Measurements from ENCODE around the gene AP1M1. TPM values are rescaled to one million over a fixed set of nuclear protein-coding genes. Genes with fewer than 3 reads are reported as not detected.

Gene AP1M1
- total RNA-seq, 4 donors from 2014 or later: 68.2 to 119 (median 73.5) TPM

DNA sequence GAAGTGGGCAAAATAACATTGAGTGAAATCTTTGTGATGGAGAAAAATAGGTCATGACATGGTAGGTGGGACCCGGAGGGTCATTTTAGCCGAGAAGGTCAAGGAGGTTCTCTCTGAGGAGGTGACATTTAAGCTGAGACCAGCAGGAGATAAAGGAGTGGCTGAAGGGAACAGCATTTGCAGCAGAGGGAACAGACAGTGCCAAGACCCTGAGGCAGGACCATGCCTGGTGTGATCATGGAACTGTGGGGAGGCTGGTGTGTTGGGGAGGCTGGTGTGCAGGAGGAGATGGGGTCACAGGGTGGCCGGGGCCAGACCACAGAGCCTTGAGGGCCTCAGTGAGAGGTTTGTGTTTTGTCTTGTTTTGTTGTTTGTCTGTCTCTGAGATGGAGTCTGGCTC lies 67.5 kb downstream of the AP1M1 start:
- H3K4me1 ChIP-seq: no peaks in the 10 kb centered on the region
- H3K27ac ChIP-seq: no peak overlapping the region
- no peaks in the 10 kb centered on the region for H3K9me3 ChIP-seq
- TF ChIP-seq, protein P1, sequence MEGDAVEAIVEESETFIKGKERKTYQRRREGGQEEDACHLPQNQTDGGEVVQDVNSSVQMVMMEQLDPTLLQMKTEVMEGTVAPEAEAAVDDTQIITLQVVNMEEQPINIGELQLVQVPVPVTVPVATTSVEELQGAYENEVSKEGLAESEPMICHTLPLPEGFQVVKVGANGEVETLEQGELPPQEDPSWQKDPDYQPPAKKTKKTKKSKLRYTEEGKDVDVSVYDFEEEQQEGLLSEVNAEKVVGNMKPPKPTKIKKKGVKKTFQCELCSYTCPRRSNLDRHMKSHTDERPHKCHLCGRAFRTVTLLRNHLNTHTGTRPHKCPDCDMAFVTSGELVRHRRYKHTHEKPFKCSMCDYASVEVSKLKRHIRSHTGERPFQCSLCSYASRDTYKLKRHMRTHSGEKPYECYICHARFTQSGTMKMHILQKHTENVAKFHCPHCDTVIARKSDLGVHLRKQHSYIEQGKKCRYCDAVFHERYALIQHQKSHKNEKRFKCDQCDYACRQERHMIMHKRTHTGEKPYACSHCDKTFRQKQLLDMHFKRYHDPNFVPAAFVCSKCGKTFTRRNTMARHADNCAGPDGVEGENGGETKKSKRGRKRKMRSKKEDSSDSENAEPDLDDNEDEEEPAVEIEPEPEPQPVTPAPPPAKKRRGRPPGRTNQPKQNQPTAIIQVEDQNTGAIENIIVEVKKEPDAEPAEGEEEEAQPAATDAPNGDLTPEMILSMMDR (IDR thresholded peaks at IDR 0.05 in 4 of 5, conservative IDR thresholded peaks at IDR 0.05 in 1 of 5): no peak
- TF ChIP-seq POLR2A (IDR thresholded peaks at IDR 0.05): no peak
- intact Hi-C loops (cut with DNase I; ENCODE audit: low total_unique reads) (no loop called here), in situ Hi-C loops (cut with MboI; ENCODE audit: low sequenced_read_pairs in 4 of 4) (no loop called here)
- H3K36me3 ChIP-seq: no peaks in the 10 kb centered on the region
- H3K27me3 ChIP-seq: no peaks in the 10 kb centered on the region
- no peak for ATAC-seq
- no peak overlapping the region for H3K4me3 ChIP-seq
- no peak for DNase-seq

DNA sequence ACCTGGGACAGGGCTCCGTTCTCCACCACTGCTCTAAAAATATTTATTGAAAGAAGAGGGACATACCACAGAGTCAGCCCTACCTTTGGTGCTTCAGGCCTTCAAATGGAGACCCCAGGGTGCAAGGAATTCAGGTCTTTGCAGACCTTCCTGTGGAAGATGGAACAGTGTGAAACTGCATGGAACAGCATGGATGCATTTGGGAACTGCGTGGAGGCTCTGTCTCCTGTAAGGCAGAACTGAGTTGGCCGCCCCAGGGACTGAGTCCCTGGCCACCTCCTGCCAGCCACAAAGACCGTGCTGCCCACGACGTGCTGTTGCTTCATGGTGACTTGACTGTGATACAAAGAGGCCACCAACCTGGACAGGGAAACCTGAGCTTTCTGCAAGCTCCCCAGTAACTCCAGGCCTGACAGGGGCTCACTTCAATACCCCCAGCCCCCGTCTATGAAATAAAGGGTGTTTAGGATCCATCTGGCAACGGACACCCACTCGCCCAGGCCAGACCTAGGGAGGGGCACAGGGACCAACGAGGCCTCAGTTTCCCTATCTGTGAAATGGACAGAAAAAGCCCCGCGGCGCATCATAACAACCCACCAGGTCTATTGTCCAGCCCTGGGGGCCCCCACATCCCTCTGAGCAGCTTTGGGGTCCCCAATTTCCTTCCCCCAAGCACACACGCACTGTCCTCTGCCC lies 68.3 kb downstream of the AP1M1 start:
- Histone ChIP-seq H3K27me3 (no peaks in the 10 kb centered on the region), H3K4me3 (no peak overlapping the region), H3K4me1 (no peaks in the 10 kb centered on the region), H3K27ac (no peak overlapping the region), H3K36me3 (no peaks in the 10 kb centered on the region), H3K9me3 (no peaks in the 10 kb centered on the region)
- intact Hi-C loops (cut with DNase I; ENCODE audit: low total_unique reads): no loop called here
- ATAC-seq (no peak), DNase-seq (no peak)
- TF ChIP-seq, protein P1 (IDR thresholded peaks at IDR 0.05 in 4 of 5, conservative IDR thresholded peaks at IDR 0.05 in 1 of 5): no peak
- TF ChIP-seq POLR2A (IDR thresholded peaks at IDR 0.05): no peak
- in situ Hi-C loops (cut with MboI; ENCODE audit: low sequenced_read_pairs in 4 of 4): no loop called here

DNA sequence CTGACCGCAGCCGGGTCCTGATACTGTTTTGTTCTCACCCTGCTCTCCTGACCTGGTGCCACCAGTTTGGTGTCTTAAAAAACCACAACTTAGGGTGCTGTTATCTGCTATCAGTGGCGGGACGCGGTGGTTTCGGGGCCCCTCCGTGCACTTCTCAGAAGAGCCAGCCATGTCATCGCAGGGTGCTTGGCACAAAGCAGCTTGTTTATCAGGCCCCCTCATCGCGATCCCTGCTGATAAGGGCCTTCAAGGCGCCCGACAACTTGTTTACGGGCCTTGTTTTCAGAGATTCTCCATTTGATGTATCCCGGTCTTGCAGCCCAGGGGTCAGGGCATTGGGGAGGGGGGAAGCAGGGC lies 68.9 kb downstream of the AP1M1 start:
- no peaks in the 10 kb centered on the region for H3K36me3 ChIP-seq
- in situ Hi-C loops (cut with MboI; ENCODE audit: low sequenced_read_pairs in 4 of 4) (no loop called here), intact Hi-C loops (cut with DNase I; ENCODE audit: low total_unique reads) (no loop called here)
- H3K9me3 ChIP-seq: no peaks in the 10 kb centered on the region
- no peak overlapping the region for H3K4me3 ChIP-seq
- DNase-seq (no peak), ATAC-seq (no peak)
- no peaks in the 10 kb centered on the region for H3K27me3 ChIP-seq
- H3K27ac ChIP-seq: no peak overlapping the region
- H3K4me1 ChIP-seq: no peaks in the 10 kb centered on the region
- TF ChIP-seq POLR2A (IDR thresholded peaks at IDR 0.05): no peak
- TF ChIP-seq, protein P1 (IDR thresholded peaks at IDR 0.05 in 4 of 5, conservative IDR thresholded peaks at IDR 0.05 in 1 of 5): no peak

GRCh38 chr19:16268676-16269319 lies 71.1 kb downstream of the AP1M1 start:
- intact Hi-C loops (cut with DNase I; ENCODE audit: low total_unique reads): no loop called here
- ATAC-seq (no peak), DNase-seq (no peak)
- Histone ChIP-seq H3K4me1 (peaks cover 6 to 9% of the 10 kb centered on the region in 2 donors), H3K9me3 (no peaks in the 10 kb centered on the region), H3K36me3 (no peaks in the 10 kb centered on the region), H3K4me3 (no peak overlapping the region), H3K27me3 (no peaks in the 10 kb centered on the region), H3K27ac (no peak overlapping the region)
- in situ Hi-C loops (cut with MboI; ENCODE audit: low sequenced_read_pairs in 4 of 4): no loop called here
- no peak for TF ChIP-seq POLR2A (IDR thresholded peaks at IDR 0.05)
- TF ChIP-seq, protein P1 (IDR thresholded peaks at IDR 0.05 in 4 of 5, conservative IDR thresholded peaks at IDR 0.05 in 1 of 5): no peak

Data from gastrocnemius medialis (tissue), 4 donors.